8988T (cell line): ENCODE results near the gene PTPRN2.
A peak's percentile ranks its signal among the peaks of the same experiment; 100 is the strongest.
"Not testable (repeated sequence)": the region's sequence is repeated elsewhere in the genome, so short reads cannot be mapped to it uniquely, and the experiment has no call there.

Experiments used
- DNase-seq: peaks from one replicate; pipeline ENCODE4 v3.0.0; 2011

Gene PTPRN2

DNA sequence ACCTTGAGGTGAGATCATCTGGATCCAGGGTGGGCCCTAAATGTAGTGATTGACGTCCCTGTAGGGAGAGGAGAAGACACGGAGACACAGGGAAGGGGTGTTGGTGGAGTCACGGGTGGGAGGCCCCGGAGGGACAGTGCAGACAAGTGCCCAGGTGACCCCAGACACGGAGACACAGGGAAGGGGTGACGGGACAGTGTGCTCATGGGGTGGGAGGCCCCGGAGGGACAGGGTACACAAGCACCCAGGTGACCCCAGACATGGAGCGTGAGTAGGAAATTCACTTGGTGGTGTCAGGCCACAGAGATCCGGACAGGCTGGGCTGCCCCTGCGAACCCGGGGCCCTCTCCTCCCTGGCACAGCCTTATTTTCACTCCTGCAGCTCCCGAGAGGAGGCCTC, 176.9 kb downstream of the PTPRN2 start:
- no peak for DNase-seq

DNA sequence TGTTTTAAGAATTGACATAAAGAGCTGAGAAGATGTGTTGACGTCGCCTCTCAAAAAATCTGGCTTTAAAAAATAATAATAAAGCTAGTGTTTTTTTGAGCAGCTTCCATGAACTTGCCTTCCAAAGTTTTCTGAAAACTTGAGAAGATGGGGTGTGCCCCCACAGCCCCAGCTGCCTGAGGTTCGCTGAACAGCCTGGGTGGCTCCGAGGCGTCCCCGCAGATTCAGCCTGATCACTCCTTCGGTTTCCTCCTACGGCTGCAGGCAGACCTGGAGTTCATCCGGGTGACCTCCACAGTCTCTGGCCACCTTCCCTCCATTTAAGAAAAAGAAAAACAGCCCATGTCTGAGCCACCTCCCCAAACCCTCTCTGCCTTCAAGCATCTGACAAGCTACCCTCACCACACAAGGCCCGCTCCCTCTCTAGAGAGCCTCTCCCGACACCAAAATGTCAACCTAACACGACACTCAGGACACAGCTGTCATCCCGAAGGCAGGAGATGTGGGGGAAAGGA, 177.8 kb downstream of the PTPRN2 start:
- no peak for DNase-seq

DNA sequence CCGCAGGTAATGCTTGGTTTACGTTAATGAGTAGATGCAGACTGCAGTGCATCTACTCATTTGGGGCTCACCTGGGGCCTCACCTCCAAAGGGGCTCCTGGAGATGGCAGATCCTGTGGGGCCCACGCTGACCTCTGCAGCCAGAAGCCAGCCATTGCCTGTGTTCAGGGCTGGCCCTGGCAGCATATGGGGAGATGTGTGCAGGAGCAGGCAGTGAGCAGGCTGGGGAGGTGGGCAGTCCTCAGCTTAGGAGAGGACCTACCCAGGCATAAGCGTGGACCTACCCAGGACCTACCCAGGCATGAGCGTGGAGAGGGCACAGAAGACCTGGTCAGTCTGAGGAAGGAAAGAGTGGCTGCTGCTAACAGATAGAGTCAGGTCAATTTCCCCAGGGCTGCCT, 178.5 kb downstream of the PTPRN2 start:
- no peak for DNase-seq

DNA sequence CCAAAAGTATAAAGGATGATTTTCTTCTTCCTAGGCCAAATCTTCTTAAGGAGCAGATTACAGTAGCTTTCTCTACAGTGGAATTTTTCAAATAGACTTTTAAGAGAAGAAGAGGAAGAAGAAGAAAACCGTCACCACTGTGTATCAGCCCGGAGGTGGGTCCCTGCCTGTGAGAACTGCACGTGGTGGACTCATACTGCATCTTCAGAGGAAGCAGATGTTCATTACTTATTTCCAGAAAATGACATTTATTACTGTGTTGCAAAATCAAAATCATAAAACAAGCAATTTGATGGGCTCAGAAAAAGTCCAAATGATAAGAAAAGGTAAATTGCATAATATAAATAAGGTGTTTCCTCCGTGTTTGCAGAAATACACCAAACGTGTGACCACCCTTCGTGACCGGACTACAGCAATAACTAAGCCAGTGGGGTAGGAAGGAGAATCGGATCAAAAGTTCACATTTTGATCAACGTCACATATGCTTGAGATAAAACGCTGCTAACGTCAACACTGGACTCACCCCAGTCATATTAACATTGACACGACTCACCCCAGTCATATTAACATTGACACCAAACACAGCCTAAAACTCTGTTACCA, 179.2 kb downstream of the PTPRN2 start:
- no peak for DNase-seq

DNA sequence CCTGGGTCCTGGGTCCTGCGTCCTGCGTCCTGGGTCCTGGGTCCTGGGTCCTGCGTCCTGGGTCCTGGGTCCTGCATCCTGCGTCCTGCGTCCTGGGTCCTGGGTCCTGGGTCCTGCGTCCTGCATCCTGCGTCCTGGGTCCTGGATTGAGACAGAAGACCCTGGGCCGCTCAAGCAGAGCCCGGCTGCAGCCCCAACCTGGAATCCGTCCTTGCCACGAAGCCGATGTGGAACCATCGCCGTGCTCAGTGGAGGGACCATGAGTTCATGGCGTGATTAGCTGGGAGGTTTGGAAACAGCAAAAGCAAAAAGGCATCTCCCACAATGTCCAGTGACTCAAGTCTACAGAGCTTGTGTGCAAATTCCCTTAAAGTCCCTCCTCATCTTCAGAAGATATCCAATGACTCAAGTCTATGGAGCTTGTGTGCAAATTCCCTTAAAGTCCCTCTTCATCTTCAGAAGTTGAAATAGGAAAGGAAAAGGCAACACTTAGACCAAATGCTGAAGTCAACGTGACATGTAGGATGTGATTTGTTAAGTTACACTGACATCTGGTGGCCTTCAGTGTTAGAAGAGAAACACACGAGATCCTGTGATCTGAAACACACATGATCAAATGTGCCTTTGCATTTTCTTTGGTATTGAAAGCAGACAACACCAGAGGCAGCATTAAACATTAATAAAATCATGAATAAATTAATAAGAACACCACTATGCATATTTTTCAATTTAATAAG, 179.9 kb downstream of the PTPRN2 start:
- peak; percentile 51 for DNase-seq

DNA sequence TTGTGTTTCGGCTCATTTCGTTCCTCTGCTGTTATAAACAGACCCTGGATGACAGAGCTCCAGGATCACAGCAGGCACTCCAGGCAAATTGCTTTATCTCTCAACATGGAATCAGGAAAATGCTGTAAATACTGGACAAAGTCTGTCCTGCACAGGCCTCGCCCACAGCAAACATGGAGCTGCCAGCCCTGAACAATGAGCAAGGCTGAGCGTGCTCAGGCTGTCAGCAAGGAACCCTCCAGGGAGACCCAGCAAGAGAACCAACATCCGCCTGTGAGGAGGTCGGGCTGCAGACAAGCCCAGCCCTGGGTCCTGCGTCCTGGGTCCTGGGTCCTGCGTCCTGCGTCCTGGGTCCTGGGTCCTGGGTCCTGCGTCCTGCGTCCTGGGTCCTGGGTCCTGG, 180.8 kb downstream of the PTPRN2 start:
- DNase-seq: no peak

DNA sequence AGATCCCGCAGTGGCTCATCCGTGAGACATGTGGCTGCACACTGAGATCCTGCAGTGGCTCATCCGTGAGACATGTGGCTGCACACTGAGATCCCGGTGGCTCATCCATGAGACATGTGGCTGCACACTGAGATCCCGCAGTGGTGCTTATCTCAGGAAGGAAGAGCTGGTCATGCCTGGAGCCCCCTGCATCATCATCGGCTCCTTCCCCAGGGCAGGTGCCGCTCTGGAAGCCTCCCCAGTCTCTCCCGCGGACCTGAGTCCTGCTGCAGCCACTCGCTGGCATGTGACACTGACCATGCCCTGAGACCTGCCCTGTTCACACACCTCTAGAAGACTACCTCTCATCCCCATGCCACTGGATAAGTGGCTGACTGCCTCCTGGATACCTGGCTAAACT, 181.3 kb downstream of the PTPRN2 start:
- no peak for DNase-seq

DNA sequence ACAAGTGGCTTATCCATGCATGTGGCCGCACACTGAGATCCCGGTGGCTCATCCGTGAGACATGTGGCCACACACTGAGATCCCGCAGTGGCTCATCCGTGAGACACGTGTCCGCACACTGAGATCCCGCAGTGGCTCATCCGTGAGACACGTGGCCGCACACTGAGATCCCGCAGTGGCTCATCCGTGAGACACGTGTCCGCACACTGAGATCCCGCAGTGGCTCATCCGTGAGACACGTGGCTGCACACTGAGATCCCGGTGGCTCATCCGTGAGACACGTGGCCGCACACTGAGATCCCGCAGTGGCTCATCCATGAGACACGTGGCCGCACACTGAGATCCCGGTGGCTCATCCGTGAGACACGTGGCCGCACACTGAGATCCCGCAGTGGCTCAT, 181.9 kb downstream of the PTPRN2 start:
- not testable (repeated sequence) for DNase-seq

DNA sequence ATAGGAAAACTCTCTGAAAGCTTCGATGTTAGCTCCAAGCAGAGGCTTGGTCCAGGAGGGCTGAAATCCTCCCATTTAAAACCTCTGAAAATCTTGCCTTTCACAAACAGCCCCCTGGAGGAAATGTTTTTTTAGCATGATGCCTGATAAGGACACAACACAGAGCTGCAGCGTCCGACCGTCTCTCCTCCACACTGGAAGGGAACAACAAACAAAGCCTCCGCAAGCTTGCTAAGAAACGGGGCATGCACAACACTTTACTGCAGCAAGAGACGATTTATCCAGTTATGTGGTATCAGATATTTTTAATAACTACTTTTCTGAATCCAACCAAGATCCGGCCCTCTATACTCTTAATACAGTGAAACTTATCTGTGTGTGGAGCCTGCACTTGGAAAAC, 182.3 kb downstream of the PTPRN2 start:
- no peak for DNase-seq

DNA sequence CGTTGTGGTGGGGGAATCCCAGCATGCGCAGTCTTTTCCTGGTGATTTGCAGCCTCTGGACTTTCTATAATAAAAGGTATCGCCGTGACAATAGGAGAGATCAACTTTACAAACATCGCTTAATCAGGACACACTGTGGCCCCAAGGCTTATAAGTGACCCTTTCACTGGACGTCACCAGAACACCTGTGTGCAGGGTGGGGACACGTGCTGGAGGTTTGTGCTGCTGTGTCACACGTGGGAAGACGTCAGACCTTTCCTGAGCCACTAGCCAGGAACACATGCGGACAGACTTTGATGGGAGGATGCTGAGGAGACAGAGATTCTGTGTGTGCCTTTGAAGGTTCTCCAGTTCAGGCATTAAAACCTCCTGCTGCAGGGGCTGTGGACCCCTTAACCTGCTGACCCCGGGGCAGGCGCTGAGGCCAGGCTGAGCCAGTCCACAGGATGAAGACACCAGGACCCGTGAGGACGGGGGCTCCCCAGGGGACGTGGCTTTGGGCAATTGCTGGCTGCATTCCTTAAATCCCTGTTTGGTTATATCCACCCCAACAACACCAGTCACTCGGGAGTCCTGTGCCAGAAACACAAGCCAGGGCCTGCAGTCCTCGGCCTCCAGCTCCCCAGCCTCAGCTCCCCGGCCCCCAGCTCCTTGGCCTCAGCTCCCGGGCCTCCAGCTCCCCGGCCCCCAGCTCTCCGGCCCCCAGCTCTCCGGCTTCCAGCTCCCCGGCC, 183.4 kb downstream of the PTPRN2 start:
- no peak for DNase-seq

DNA sequence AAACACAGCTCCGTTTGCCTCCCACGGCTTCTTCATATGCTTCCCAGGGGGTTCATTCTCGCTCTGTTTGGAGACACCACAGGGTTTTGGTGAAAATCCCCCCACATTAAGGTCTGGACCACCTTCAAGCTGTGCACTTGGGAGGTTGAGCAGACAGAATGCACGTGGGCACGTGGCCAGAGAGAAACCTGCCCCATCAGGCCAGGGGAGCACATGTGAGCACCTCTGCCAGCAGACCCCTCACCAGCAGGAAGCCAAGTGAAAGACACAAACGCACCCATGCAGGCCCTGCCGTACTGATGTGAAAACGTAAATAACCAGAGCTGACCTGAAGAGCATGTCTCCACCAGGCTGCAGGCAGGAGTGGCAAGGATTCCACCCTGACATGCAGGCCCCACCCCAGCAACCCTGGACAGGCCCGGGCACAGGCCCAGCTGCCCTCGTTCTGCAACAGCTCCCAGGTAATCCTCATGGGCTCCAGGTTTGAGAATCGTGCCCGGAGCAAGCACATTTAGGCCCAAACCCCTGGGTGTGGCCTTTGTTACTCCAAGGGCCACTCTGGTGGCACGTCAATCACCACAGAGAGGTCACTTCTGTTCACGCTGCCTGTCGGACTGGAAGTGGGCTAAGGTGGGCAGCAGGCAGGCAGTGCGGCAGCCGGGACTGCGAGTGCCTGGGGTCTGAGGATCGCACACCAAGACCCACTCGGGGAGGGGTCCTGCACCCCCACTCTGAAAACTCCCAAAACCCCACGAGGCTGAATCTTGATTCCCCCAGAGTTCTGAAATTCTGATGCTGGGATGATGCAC, 184.4 kb downstream of the PTPRN2 start:
- no peak for DNase-seq

DNA sequence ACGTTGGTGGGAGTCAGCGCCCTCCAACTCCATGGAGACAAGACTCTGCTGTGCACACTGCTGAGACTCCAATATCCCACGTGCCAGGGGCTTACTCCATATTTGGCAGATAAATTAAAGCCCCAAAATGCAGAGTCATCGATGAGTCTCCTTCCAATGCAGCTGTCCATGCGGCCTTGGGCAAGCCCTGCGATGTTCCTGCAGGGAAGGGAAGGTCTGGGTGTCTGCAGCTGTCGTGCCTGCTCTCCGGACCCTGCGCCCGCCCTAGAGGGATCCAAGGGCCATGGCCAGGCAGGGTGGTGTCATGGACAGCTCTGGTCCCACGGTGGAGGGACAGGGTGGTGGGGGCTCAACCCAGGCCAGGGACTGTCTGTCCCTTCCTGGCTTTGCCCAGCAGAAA, 185.2 kb downstream of the PTPRN2 start:
- no peak for DNase-seq

DNA sequence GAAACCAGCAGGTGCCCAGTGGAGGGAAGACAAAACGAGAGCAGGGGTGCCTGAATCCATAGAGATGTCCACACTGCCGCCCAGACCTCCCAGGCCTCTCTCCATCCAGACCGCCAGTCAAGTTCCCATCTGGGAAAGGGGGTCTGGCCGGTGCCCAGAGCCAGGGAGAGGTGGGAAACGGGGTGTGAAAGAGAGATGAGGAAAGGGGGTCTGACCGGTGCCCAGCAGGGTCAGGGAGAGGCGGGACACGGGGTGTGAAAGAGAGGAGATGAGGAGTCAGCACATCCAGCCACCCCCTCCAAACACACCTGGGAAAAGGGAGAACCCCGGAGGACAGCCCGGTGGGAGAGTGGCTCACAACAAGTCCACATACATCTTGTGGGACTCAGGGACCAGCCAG, 185.8 kb downstream of the PTPRN2 start:
- no peak for DNase-seq

DNA sequence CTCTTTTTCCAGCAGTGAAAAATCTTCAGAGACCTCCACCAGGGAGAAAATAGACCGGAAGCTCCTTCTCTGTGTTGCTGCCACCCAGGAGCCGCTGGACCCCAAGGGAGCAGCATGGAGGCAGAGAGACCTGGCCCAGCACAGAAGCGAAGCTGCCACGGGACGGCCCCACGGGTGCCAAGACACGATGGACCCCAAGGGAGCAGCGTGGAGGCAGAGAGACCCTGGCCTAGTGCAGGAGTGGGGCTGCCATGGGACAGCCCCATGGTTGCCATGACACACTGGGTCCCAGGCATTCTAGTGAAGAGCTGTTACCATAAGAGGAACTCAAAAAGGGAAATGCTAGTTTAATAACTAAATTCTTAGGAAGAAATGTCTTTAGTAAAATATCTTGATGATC, 186.3 kb downstream of the PTPRN2 start:
- no peak for DNase-seq

DNA sequence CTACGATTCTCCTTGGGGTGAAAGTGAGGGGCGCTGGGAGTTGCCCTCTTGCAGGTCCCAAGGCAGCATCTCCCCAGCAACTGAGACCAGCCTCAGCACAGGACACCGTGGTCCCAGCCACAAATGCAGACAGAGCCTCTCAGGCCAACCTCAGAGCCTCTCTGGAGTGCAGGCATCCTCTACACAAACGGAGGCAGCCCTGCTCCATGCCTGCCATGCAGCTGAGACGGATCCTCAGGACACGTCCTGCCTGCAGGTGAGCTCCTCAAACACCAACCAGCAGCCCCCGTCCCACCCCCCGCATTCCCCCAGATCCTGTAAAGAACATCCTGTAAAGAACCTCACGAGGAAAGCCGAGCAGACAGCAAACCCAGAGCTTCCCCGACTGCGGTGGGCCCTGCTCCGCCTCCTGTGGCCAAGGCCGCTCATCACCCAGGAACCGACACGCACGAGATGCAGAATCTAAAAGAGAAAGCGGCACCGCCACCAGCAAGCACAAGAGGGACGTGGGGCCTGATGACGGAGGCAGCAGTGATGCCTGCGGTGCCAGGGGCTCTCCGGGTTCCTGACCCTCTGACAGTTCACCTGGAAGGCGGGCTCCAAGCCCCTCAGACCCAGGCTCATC, 186.9 kb downstream of the PTPRN2 start:
- no peak for DNase-seq

DNA sequence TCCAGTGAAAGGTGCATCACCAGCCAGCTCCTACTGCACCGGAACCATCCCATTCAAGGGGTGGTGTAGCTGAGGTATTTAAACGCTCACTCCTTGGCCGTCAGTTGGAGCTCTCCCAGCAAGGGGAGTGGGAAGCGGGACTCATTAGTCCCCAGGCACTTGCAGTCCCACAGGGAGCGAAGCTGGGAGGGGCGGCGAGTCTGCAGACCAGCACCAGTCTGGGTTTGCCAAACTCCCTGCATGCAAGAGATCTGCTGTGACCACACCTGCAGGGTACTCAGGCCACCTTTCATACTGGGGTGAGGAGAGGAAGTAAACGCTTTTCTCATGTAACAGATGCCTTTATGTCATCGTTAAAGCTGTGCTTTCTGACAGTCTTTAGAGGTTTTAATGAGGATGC, 187.9 kb downstream of the PTPRN2 start:
- no peak for DNase-seq

DNA sequence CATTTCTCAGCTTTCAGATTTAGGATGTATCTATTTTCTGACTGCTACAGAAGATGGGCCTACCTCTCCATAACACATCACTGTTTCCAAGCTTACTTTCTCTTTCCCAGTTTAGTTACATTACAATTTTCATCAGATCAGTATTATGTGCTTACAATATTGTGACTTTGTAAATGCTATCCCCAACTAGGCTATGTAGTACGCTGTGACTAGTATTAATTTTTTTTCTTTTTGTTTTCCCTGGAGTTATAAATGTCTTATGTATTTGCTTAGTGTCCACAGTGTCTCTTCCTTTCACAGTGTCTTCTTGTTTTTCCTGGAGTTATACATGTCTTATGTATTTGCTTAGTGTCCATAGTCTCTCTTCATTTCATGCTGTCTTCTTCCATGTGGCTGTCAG, 188.9 kb downstream of the PTPRN2 start:
- DNase-seq: no peak

DNA sequence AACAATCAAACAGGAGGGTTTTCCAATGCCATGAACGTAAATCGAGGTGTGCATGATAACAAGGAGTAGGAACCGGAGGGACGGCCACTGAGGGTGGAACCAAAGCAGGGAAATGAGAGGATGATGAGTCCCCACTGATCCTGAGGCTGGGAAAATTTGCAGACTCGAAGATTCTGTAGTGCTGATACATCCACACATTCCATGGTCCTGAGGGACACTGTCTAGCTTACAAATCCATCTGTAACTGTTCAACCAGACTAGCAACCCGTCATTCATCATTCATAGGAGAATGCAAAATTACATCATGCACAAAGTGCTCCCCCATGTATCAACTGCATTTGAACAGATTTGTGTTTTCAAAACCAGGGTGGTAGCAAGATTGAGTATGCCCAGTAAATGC, 189.7 kb downstream of the PTPRN2 start:
- DNase-seq: no peak

DNA sequence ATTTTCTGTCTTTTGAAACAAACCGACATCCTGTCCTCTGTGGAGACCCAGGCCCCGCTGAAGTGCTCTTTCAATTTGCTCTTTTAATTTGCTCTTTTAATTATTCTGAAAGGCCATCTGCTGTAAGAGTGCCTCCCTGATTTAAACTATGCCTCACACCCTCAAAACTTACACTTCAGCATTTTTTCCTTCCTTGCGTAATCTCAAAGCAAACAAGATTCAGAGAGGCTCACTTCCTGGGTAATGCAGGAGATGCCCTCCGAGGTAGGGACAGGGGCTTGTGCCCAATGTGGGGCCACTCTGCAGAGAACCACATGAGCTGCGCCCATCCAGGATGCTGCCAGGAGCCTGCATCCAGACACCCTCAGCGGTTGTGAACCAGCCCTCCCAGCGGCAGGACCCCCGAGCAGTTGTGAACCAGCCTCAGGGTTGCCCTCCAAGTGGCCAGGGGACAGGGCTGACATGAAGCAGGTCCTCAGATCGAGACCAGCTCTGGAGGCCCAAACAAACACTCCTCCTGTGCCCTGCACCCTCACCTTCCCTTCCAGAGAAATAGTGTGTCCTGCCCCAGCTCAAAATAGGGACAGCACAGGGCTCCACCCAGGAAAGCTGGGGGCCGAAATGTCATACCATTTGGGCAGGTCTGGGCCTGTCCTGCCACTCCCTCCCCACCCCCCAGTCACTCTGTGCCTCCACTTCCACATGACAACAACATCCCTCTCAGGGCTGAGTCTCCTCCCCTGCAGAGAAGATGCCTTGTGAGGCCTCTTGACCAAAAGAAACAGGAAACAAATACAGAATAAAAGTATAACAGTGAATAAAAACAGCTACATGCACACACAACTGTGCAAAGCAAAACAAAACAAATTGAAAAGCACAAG, 190.4 kb downstream of the PTPRN2 start:
- DNase-seq: no peak

DNA sequence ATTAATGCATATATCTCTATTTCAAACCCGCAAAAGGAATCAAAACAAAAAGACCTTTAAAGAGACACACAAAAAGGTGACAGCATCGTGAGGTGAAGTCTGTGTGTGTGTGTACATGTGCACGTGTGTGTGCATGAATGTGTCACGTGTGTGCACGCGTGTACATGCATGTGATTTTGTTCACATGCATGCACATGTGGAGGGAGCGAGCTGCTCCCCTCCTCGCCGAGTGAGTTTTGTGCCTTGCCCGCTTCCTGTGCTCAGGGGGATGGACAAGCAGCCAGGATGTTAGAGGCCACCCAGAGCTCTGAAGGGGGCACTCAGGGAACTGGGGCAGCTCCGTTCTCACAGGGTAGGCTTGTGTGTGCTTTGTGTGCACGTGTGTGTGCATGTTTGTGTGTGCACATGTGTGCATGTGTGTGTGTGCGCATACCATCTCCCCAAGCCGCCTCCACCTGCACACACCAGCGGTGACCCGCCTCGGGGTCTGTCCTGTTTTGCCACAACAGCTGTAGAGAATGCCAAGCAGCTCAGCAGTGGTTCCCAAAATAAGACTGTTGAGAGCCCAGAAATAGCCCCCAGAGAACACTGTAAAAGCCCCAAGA, 191.2 kb downstream of the PTPRN2 start:
- DNase-seq: no peak

DNA sequence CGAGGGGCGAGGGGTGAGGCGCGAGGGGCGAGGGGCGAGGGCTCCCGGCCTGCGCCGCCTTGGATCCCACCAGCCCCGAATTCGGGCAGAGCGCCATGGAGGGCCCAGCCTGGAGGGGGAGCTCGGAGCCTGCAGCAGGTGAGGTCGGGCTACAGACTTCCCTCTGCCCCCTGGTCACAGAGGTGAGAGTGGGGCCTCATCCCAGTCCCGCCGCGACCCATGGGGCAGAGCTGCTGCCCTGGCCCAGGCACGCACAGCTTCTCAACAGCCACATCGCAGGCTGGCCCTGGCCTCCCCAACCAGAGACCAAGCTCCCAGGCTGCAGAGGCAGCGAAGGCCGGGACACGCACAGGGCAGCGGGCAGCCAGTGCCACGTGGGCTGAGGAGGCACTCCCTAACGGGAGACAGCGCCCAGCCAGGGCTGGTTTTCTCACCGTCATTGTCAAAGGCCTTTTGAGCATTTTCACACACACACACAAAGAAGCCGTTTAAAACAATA, 191.8 kb downstream of the PTPRN2 start:
- DNase-seq: no peak
